GM18519 (cell line): ENCODE results near the gene EYS.
"Not testable (repeated sequence)": the region's sequence is repeated elsewhere in the genome, so short reads cannot be mapped to it uniquely, and the experiment has no call there.

Experiments used
- ATAC-seq: cut with Tn5 transposase; IDR thresholded peaks from one replicate; pipeline ENCODE4 v1.9.1; 2021; ENCODE audit warnings: mild to moderate bottlenecking, moderate library complexity; ENCODE audit not compliant: unreplicated experiment, low FRiP score

Gene EYS

GRCh38 chr6:64507661-64508060, 1199.4 kb downstream of the EYS start:
- no peak for ATAC-seq

GRCh38 chr6:64505312-64505711, 1201.7 kb downstream of the EYS start:
- ATAC-seq: no peak

GRCh38 chr6:64504503-64504902, 1202.5 kb downstream of the EYS start:
- ATAC-seq: no peak

GRCh38 chr6:64502801-64503200, 1204.2 kb downstream of the EYS start:
- no peak for ATAC-seq

GRCh38 chr6:64497634-64498033, 1209.4 kb downstream of the EYS start:
- ATAC-seq: no peak

- ATAC-seq: no peak
Observed at GRCh38 chr6:64489763-64490162, 1217.3 kb downstream of the EYS start.

GRCh38 chr6:64486578-64487351, 1220.3 kb downstream of the EYS start:
- no peak for ATAC-seq

GRCh38 chr6:64483956-64484499, 1223.0 kb downstream of the EYS start:
- ATAC-seq: no peak

- no peak for ATAC-seq
Observed at GRCh38 chr6:64482631-64483030, 1224.4 kb downstream of the EYS start.

GRCh38 chr6:64479134-64479533, 1227.9 kb downstream of the EYS start:
- ATAC-seq: no peak

- no peak for ATAC-seq
Observed at GRCh38 chr6:64477391-64477790, 1229.6 kb downstream of the EYS start.

GRCh38 chr6:64476935-64477334, 1230.1 kb downstream of the EYS start:
- ATAC-seq: no peak

GRCh38 chr6:64469405-64469804, 1237.6 kb downstream of the EYS start:
- ATAC-seq: not testable (repeated sequence)

GRCh38 chr6:64467656-64468055, 1239.4 kb downstream of the EYS start:
- no peak for ATAC-seq

- no peak for ATAC-seq
Observed at GRCh38 chr6:64459411-64459944, 1247.5 kb downstream of the EYS start.

GRCh38 chr6:64448101-64448500, 1258.9 kb downstream of the EYS start:
- ATAC-seq: not testable (repeated sequence)

- ATAC-seq: no peak
Observed at GRCh38 chr6:64445038-64445437, 1262.0 kb downstream of the EYS start.

GRCh38 chr6:64439274-64439673, 1267.8 kb downstream of the EYS start:
- ATAC-seq: no peak

GRCh38 chr6:64437996-64438395, 1269.0 kb downstream of the EYS start:
- ATAC-seq: no peak

- ATAC-seq: no peak
Observed at GRCh38 chr6:64429926-64430325, 1277.1 kb downstream of the EYS start.

- ATAC-seq: no peak
Observed at GRCh38 chr6:64428186-64428585, 1278.8 kb downstream of the EYS start.

GRCh38 chr6:64415926-64416325, 1291.1 kb downstream of the EYS start:
- ATAC-seq: no peak
